Prostate gland (tissue), 2 donors: ENCODE measurements around the gene KRTAP4-7. TPM values are rescaled to one million over a fixed set of nuclear protein-coding genes. Genes with fewer than 3 reads are reported as not detected.

Experiments
- total RNA-seq, 2 donors: library from RNA; depleted of rRNA; stranded (reverse); fragments of >200 nt; gene quantifications; one replicate each; pipeline ENCODE4 v1.1.0, GENCODE V29; 2016

KRTAP4-7 gene
- total RNA-seq, 2 donors from 2014 or later: not detected

Other genes with a start within 250 kb of the KRTAP4-7 start
- gene KRT12, start 216.9 kb upstream of the KRTAP4-7 start, total RNA-seq: not detected
- gene KRT20, start 198.9 kb upstream of the KRTAP4-7 start, total RNA-seq: not detected
- 10 to 100 TPM; 19.6 to 38.9 TPM for gene KRT23, start 146.5 kb upstream of the KRTAP4-7 start, total RNA-seq
- gene KRT39, start 117.2 kb upstream of the KRTAP4-7 start, total RNA-seq: not detected
- gene KRT40, start 99.8 kb upstream of the KRTAP4-7 start, total RNA-seq: under 1 TPM in 1 of 2 donors, not detected in 1; 0.74 TPM
- not detected for gene KRTAP3-3, start 90.0 kb upstream of the KRTAP4-7 start, total RNA-seq
- gene KRTAP3-2, start 84.2 kb upstream of the KRTAP4-7 start, total RNA-seq: not detected
- not detected for gene KRTAP3-1, start 75.0 kb upstream of the KRTAP4-7 start, total RNA-seq
- gene KRTAP1-5, start 56.9 kb upstream of the KRTAP4-7 start, total RNA-seq: under 1 TPM in 1 of 2 donors, not detected in 1; 0.51 TPM
- not detected for gene KRTAP1-4, start 54.0 kb upstream of the KRTAP4-7 start, total RNA-seq
- gene KRTAP1-3, start 49.3 kb upstream of the KRTAP4-7 start, total RNA-seq: not detected
- gene KRTAP1-1, start 42.7 kb upstream of the KRTAP4-7 start, total RNA-seq: 1 to 10 TPM in 1 of 2 donors, not detected in 1; 1.4 TPM
- gene KRTAP2-1, start 36.8 kb upstream of the KRTAP4-7 start, total RNA-seq: not detected
- gene KRTAP2-2, start 28.9 kb upstream of the KRTAP4-7 start, total RNA-seq: not detected
- gene KRTAP2-3, start 24.0 kb upstream of the KRTAP4-7 start, total RNA-seq: not detected
- gene KRTAP2-4, start 18.3 kb upstream of the KRTAP4-7 start, total RNA-seq: not detected
- gene KRTAP4-8, start 14.0 kb downstream of the KRTAP4-7 start, total RNA-seq: not detected
- not detected for gene KRTAP4-16, start 18.1 kb downstream of the KRTAP4-7 start, total RNA-seq
- gene KRTAP4-9, start 21.2 kb downstream of the KRTAP4-7 start, total RNA-seq: not detected
- not detected for gene KRTAP4-11, start 34.2 kb downstream of the KRTAP4-7 start, total RNA-seq
- gene KRTAP4-12, start 40.0 kb downstream of the KRTAP4-7 start, total RNA-seq: not detected
- not detected for gene KRTAP4-6, start 56.4 kb downstream of the KRTAP4-7 start, total RNA-seq
- gene KRTAP4-5, start 65.7 kb downstream of the KRTAP4-7 start, total RNA-seq: not detected
- not detected for gene KRTAP4-4, start 76.6 kb downstream of the KRTAP4-7 start, total RNA-seq
- not detected for gene KRTAP4-3, start 84.1 kb downstream of the KRTAP4-7 start, total RNA-seq
- gene KRTAP4-2, start 94.1 kb downstream of the KRTAP4-7 start, total RNA-seq: not detected
- not detected for gene KRTAP4-1, start 100.8 kb downstream of the KRTAP4-7 start, total RNA-seq
- not detected for gene KRTAP9-1, start 105.7 kb downstream of the KRTAP4-7 start, total RNA-seq
- gene KRTAP9-2, start 142.5 kb downstream of the KRTAP4-7 start, total RNA-seq: not detected
- gene KRTAP9-3, start 148.3 kb downstream of the KRTAP4-7 start, total RNA-seq: not detected
- not detected for gene KRTAP9-8, start 153.8 kb downstream of the KRTAP4-7 start, total RNA-seq
- gene KRTAP9-4, start 165.5 kb downstream of the KRTAP4-7 start, total RNA-seq: not detected
- not detected for gene KRTAP9-9, start 171.2 kb downstream of the KRTAP4-7 start, total RNA-seq
- not detected for gene KRTAP9-6, start 181.2 kb downstream of the KRTAP4-7 start, total RNA-seq
- not detected for gene KRTAP9-7, start 191.5 kb downstream of the KRTAP4-7 start, total RNA-seq
- gene KRTAP29-1, start 218.7 kb downstream of the KRTAP4-7 start, total RNA-seq: not detected
- gene KRTAP16-1, start 225.2 kb downstream of the KRTAP4-7 start, total RNA-seq: not detected
- gene KRTAP17-1, start 231.6 kb downstream of the KRTAP4-7 start, total RNA-seq: not detected